Measurements from ENCODE around the gene SBSN.

The SBSN gene

DNA sequence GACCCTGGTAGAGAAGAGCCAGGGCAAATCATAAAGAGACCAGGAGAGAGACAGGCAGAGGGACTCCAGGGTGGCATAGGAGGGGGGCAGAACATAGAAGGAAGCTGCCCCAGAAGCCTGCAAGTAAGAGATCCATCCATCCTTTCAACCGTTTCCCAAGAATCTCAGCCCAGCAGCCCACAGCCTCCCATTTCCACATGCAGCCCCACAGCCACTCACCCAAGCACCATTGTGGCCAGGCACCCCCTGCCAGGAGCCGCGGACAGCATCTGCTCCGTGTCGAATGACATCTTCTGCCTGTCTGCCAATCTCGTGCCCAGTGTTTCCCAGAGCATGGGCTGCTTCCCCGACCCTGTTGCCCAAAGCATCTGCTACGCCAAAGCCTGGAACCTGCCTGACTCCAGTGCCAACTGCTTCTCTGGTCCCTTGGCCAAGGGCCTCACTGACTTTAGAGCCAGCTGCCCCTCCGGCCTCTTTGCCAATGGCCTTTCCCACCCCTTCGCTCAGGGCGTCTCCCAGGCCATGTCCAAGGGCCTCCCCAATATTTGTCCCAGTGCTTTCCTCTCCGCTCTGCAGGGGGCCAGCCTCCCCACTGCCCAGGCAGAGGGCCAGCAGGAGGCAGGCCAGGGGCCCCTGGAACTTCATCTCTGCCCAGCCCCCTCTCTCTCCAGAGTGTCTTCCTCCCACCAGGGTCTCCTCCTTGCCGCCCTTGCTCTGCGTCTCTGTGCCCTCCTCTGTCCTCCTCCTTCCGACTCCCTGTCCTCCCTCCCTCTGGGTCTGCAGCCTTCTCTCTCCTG is 15.1 kb downstream of the SBSN start:
- no peaks in the 10 kb centered on the region for H3F3A ChIP-seq (ENCODE audit: low read depth)
- no peaks in the 10 kb centered on the region for H3K27me3 ChIP-seq (ENCODE audit: insufficient read depth, low read length, poor library complexity, severe bottlenecking)
- H3K4me1 ChIP-seq (ENCODE audit: insufficient read depth, low read length, poor library complexity, severe bottlenecking) = peaks cover 13% of the 10 kb centered on the region
- no peaks in the 10 kb centered on the region for H4K20me1 ChIP-seq (ENCODE audit: insufficient read depth, low read length, poor library complexity, severe bottlenecking)
- H2AFZ ChIP-seq (ENCODE audit: low read length) = no peak overlapping the region
- no peak overlapping the region for H3K4me3 ChIP-seq (ENCODE audit: low read length, poor library complexity, severe bottlenecking)
- no peaks in the 10 kb centered on the region for H3K79me2 ChIP-seq (ENCODE audit: insufficient read depth, low read length)
- H3K36me3 ChIP-seq (ENCODE audit: insufficient read depth, low read length) = no peaks in the 10 kb centered on the region
- no peak for TF ChIP-seq EZH2phosphoT487 (IDR thresholded peaks at IDR 0.05; ENCODE audit: borderline replicate concordance)
- TF ChIP-seq, protein P1, sequence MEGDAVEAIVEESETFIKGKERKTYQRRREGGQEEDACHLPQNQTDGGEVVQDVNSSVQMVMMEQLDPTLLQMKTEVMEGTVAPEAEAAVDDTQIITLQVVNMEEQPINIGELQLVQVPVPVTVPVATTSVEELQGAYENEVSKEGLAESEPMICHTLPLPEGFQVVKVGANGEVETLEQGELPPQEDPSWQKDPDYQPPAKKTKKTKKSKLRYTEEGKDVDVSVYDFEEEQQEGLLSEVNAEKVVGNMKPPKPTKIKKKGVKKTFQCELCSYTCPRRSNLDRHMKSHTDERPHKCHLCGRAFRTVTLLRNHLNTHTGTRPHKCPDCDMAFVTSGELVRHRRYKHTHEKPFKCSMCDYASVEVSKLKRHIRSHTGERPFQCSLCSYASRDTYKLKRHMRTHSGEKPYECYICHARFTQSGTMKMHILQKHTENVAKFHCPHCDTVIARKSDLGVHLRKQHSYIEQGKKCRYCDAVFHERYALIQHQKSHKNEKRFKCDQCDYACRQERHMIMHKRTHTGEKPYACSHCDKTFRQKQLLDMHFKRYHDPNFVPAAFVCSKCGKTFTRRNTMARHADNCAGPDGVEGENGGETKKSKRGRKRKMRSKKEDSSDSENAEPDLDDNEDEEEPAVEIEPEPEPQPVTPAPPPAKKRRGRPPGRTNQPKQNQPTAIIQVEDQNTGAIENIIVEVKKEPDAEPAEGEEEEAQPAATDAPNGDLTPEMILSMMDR (conservative IDR thresholded peaks at IDR 0.05; ENCODE audit: low read length) = no peak
- no peaks in the 10 kb centered on the region for H3K9me3 ChIP-seq (ENCODE audit: insufficient read depth, low read depth, low read length)
- no peak overlapping the region for H3K9ac ChIP-seq (ENCODE audit: low read depth, low read length, poor library complexity, severe bottlenecking)
- no peaks in the 10 kb centered on the region for H3K9me2 ChIP-seq (replicated peaks; ENCODE audit: low read depth, low read length)
- no peak overlapping the region for H3K4me2 ChIP-seq (ENCODE audit: low read depth, low read length, poor library complexity, severe bottlenecking)

DNA sequence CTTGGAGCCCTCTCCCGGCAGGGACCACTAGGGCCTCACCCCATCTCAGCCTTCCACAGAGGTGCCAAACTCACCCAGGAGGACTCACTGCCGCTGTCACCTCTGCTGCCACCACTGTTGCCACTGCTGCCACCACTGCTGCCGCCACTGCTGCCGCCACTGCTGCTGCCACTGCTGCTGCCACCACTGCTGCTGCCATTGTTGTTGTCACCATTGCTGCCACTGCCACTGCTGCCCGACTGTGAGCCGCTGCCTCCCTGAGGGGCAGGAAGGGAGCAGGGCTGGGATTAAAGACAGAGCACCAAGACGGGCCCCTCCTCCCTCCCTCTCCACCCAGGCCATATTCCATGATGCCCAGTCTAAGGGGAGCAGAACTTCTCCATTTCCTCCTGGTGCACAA is 16.8 kb downstream of the SBSN start:
- Histone ChIP-seq H3K4me1 (ENCODE audit: insufficient read depth, low read length, poor library complexity, severe bottlenecking) (peaks cover 13% of the 10 kb centered on the region), H3K9ac (ENCODE audit: low read depth, low read length, poor library complexity, severe bottlenecking) (no peak overlapping the region), H3K79me2 (ENCODE audit: insufficient read depth, low read length) (no peaks in the 10 kb centered on the region), H2AFZ (ENCODE audit: low read length) (no peak overlapping the region), H3K4me2 (ENCODE audit: low read depth, low read length, poor library complexity, severe bottlenecking) (no peak overlapping the region), H4K20me1 (ENCODE audit: insufficient read depth, low read length, poor library complexity, severe bottlenecking) (no peaks in the 10 kb centered on the region), H3F3A (ENCODE audit: low read depth) (no peaks in the 10 kb centered on the region), H3K9me2 (replicated peaks; ENCODE audit: low read depth, low read length) (no peaks in the 10 kb centered on the region), H3K27me3 (ENCODE audit: insufficient read depth, low read length, poor library complexity, severe bottlenecking) (no peaks in the 10 kb centered on the region), H3K9me3 (ENCODE audit: insufficient read depth, low read depth, low read length) (no peaks in the 10 kb centered on the region), H3K4me3 (ENCODE audit: low read length, poor library complexity, severe bottlenecking) (no peak overlapping the region), H3K36me3 (ENCODE audit: insufficient read depth, low read length) (no peaks in the 10 kb centered on the region)
- TF ChIP-seq, protein P1 (conservative IDR thresholded peaks at IDR 0.05; ENCODE audit: low read length) = no peak
- TF ChIP-seq EZH2phosphoT487 (IDR thresholded peaks at IDR 0.05; ENCODE audit: borderline replicate concordance) = no peak

DNA sequence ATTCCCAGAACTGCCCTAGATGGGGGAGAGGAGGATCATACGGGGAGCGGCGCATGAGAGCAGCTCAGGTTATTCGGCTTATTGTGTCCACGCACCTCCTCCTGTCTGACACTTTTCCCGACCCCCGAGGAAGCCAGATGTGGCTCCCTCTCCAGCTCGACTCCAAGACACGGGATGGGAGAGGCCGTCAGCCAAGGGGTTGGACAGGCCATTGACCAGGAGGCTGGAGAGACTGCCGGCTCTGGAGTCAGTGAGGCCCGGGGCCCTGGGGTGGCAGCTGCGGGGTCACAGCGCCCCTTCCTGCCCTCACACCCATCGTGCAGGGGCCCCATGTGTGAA is 17.5 kb downstream of the SBSN start:
- Histone ChIP-seq H2AFZ (ENCODE audit: low read length) (no peak overlapping the region), H3K4me1 (ENCODE audit: insufficient read depth, low read length, poor library complexity, severe bottlenecking) (peaks cover 13% of the 10 kb centered on the region), H3K9ac (ENCODE audit: low read depth, low read length, poor library complexity, severe bottlenecking) (no peak overlapping the region), H3K4me3 (ENCODE audit: low read length, poor library complexity, severe bottlenecking) (peak overlapping the region; percentile 72), H3K4me2 (ENCODE audit: low read depth, low read length, poor library complexity, severe bottlenecking) (peak overlapping the region; percentile 75), H3F3A (ENCODE audit: low read depth) (no peaks in the 10 kb centered on the region), H3K27me3 (ENCODE audit: insufficient read depth, low read length, poor library complexity, severe bottlenecking) (no peaks in the 10 kb centered on the region), H4K20me1 (ENCODE audit: insufficient read depth, low read length, poor library complexity, severe bottlenecking) (no peaks in the 10 kb centered on the region), H3K79me2 (ENCODE audit: insufficient read depth, low read length) (no peaks in the 10 kb centered on the region), H3K9me3 (ENCODE audit: insufficient read depth, low read depth, low read length) (no peaks in the 10 kb centered on the region), H3K9me2 (replicated peaks; ENCODE audit: low read depth, low read length) (no peaks in the 10 kb centered on the region), H3K36me3 (ENCODE audit: insufficient read depth, low read length) (no peaks in the 10 kb centered on the region)
- TF ChIP-seq EZH2phosphoT487 (IDR thresholded peaks at IDR 0.05; ENCODE audit: borderline replicate concordance) = no peak
- TF ChIP-seq, protein P1 (conservative IDR thresholded peaks at IDR 0.05; ENCODE audit: low read length) = no peak

Data from Loucy (cell line).